ENCODE results near the gene TAF11. TPM values are rescaled to one million over a fixed set of nuclear protein-coding genes. Genes with fewer than 3 reads are reported as not detected.
"Not testable (repeated sequence)": the region's sequence is repeated elsewhere in the genome, so short reads cannot be mapped to it uniquely, and the experiment has no call there.

TAF11 gene
- polyA plus RNA-seq (2011; rRNA removed) (25.4 and 28.9 TPM in 2 replicates), polyA plus RNA-seq (2017; fragmentation: RNase III; extraction: RNeasy Plus Mini Kit Qiagen cat#74134 plus additional on column Dnase treatment) (17.3 to 18.6 TPM (median 18.5 TPM) in 3 replicates), polyA minus RNA-seq (2011; rRNA and poly(A)+ RNA removed) (5.8 and 6.4 TPM in 2 replicates)
- 10.7 and 11.5 TPM in 2 replicates for polyA plus RNA-seq (2012; cell fraction: cytosol; rRNA removed)
- polyA plus RNA-seq (2012; cell fraction: nucleus; rRNA removed), result 5.5 and 11.6 TPM in 2 replicates

- peak; percentile 79 to 91 for DNase-seq (ENCODE audit: low read depth in 1 of 2, low spot score in 1 of 2)
- H3K4me3 ChIP-seq, result peak within 1 kb of the TSS; percentile 71
- peak within 1 kb of the TSS; percentile 73 to 92 for H3K27ac ChIP-seq
- H3K4me2 ChIP-seq, result peak within 1 kb of the TSS; percentile 87
- H3K9me3 ChIP-seq, result no peaks in the 10 kb centered on the region
- ChIA-PET POLR2A (interaction anchor here (0.6 to 1.5 kb wide), 6 partner anchors 9 to 371 kb away, joined by 3 to 6 read pairs (median 4); partner anchors contain the start of genes BLTP3A, SNRPC and ZNF76), CTCF (interaction anchor here (1.5 kb wide), 1 partner anchor 97 kb away, joined by 3 read pairs; the partner anchor contains the start of gene BLTP3A)
- FAIRE-seq, result no peak
- ATAC-seq, result peak; percentile 89 to 94
- TF ChIP-seq MAX (IDR thresholded peaks at IDR 0.05) (peak; percentile 67), HOXA7 (CRISPR knock-in tag; IDR thresholded peaks at IDR 0.05) (no peak), EHMT2 (IDR thresholded peaks at IDR 0.05; ENCODE audit: low read depth) (no peak), POLR2A (IDR thresholded peaks at IDR 0.05; ENCODE audit: low read length) (peak; percentile 84), NR3C1 (IDR thresholded peaks at IDR 0.05) (no peak), JUN (IDR thresholded peaks at IDR 0.05) (peak in 1 of 2 experiments; percentile 69; a peak in 2 of 5 replicates), CTCF (IDR thresholded peaks at IDR 0.05) (no peak), NFE2L2 (conservative IDR thresholded peaks at IDR 0.05; ENCODE audit: low read length) (no peak), CHD4 (IDR thresholded peaks at IDR 0.05; ENCODE audit: borderline replicate concordance) (no peak), ESRRA (IDR thresholded peaks at IDR 0.05; ENCODE audit: borderline replicate concordance, low read length) (no peak), REST (IDR thresholded peaks at IDR 0.05) (no peak), MAFK (IDR thresholded peaks at IDR 0.05; ENCODE audit: partially characterized antibody) (peak; percentile 50), HEYL (CRISPR knock-in tag; IDR thresholded peaks at IDR 0.05) (no peak), RARB (CRISPR knock-in tag; IDR thresholded peaks at IDR 0.05) (no peak), PHF8 (IDR thresholded peaks at IDR 0.05; ENCODE audit: borderline replicate concordance, low read depth) (peak; percentile 65; the same call in 1 of the 2 replicates), ATOH8 (CRISPR knock-in tag; IDR thresholded peaks at IDR 0.05; ENCODE audit: low read depth) (no peak), FOSL2 (IDR thresholded peaks at IDR 0.05) (no peak), FOSL2 (CRISPR knock-in tag; IDR thresholded peaks at IDR 0.05) (peak; percentile 3; the same call in 1 of the 2 replicates)
- H3K4me1 ChIP-seq, result peaks cover 16% of the 10 kb centered on the region; the same call in 1 of the 3 replicates
- WGBS (ENCODE audit: missing lambda C conversion rate), result 2% methylated on average over 34 of the region's 43 CpGs
These were observed at the start of gene TAF11 for GRCh38 chr6:34887753-34888513. Gene TAF11, minus strand, starts transcription at chr6:34888042. Its CDS starts 85 bp downstream, at chr6:34887957.

- Histone ChIP-seq H3K4me2 (no peak overlapping the region), H3K4me1 (peaks cover 5% of the 10 kb centered on the region; the same call in 1 of the 3 replicates), H3K4me3 (no peak overlapping the region), H3K9me3 (no peaks in the 10 kb centered on the region), H3K27ac (no peak overlapping the region)
- ChIA-PET CTCF (no interaction called here), POLR2A (no interaction called here)
- no peak for FAIRE-seq
- no peak for TF ChIP-seq ESRRA (IDR thresholded peaks at IDR 0.05; ENCODE audit: borderline replicate concordance, low read length)
- TF ChIP-seq FOSB (CRISPR knock-in tag; IDR thresholded peaks at IDR 0.05), result no peak
- TF ChIP-seq PHF8 (IDR thresholded peaks at IDR 0.05; ENCODE audit: borderline replicate concordance, low read depth), result no peak
- no peak for TF ChIP-seq FOXS1 (CRISPR knock-in tag; IDR thresholded peaks at IDR 0.05)
- no peak for TF ChIP-seq MAX (IDR thresholded peaks at IDR 0.05)
- TF ChIP-seq ZNF302 (CRISPR knock-in tag; IDR thresholded peaks at IDR 0.05), result no peak
- 88% methylated on average over 5 of the region's 5 CpGs for WGBS (ENCODE audit: missing lambda C conversion rate)
- no peak for ATAC-seq
- no peak for DNase-seq (ENCODE audit: low read depth in 1 of 2, low spot score in 1 of 2)
These were observed 46.7 kb upstream of the TAF11 start for GRCh38 chr6:34934516-34934915.

- WGBS (ENCODE audit: missing lambda C conversion rate), result 91% methylated on average over 8 of the region's 12 CpGs
- ATAC-seq; DNase-seq (ENCODE audit: low read depth in 1 of 2, low spot score in 1 of 2); H3K4me2 ChIP-seq; POLR2A ChIA-PET; CTCF ChIA-PET; H3K9me3 ChIP-seq; H3K4me3 ChIP-seq; H3K27ac ChIP-seq; FAIRE-seq; H3K4me1 ChIP-seq: not testable (repeated sequence)
These were observed 44.4 kb upstream of the TAF11 start for GRCh38 chr6:34932202-34932601.

Measured in A549 (cell line).